A549 (cell line): ENCODE data around the gene CTXN3. TPM values are rescaled to one million over a fixed set of nuclear protein-coding genes. Genes with fewer than 3 reads are reported as not detected.

Source experiments
- polyA plus RNA-seq, 4 experiments: library from polyadenylated mRNA; depleted of rRNA in 3 of 4; stranded (reverse); fragments of >200 nt; fragmentation: RNase III in 1 of 4; extraction: RNeasy Plus Mini Kit Qiagen cat#74134 plus additional on column Dnase treatment in 1 of 4; gene quantifications; 2 replicates in 3 of 4; 3 replicates in 1 of 4; pipeline ENCODE4 v1.2.3, GENCODE V29; 2011 to 2017

CTXN3 gene
- polyA plus RNA-seq, 2 of the 4 experiments (the other 2 are of a cell fraction) = not detected

Other genes starting within 250 kb of the CTXN3 start
- gene PRRC1, start 131.4 kb upstream of the CTXN3 start, polyA plus RNA-seq (2011; rRNA removed) = 80.4 and 82.2 TPM in 2 replicates
- gene PRRC1, start 131.4 kb upstream of the CTXN3 start, polyA plus RNA-seq (2017; fragmentation: RNase III; extraction: RNeasy Plus Mini Kit Qiagen cat#74134 plus additional on column Dnase treatment) = 38.8 to 45.0 TPM (median 40.7 TPM) in 3 replicates
- gene CCDC192, start 54.3 kb downstream of the CTXN3 start, polyA plus RNA-seq (2011; rRNA removed) = not detected in 2 replicates
- gene CCDC192, start 54.3 kb downstream of the CTXN3 start, polyA plus RNA-seq (2017; fragmentation: RNase III; extraction: RNeasy Plus Mini Kit Qiagen cat#74134 plus additional on column Dnase treatment) = not detected in 3 replicates